ENCODE measurements around the gene CYP26C1. TPM values are rescaled to one million over a fixed set of nuclear protein-coding genes. Genes with fewer than 3 reads are reported as not detected.
A peak's percentile ranks its signal among the peaks of the same experiment; 100 is the strongest.

The CYP26C1 gene
- total and polyA plus RNA-seq, 3 donors from 2014 or later: 0.17 to 0.68 (median 0.31) TPM

GRCh38 chr10:93071177-93071472, 10.5 kb downstream of the CYP26C1 start:
- Histone ChIP-seq H3K4me1 (peaks cover 41% of the 10 kb centered on the region), H3K4me3 (no peak overlapping the region), H3K27ac (no peak overlapping the region), H3K9me3 (no peaks in the 10 kb centered on the region), H3K27me3 (no peaks in the 10 kb centered on the region), H3K36me3 (ENCODE audit: low read depth, missing control alignments) (no peaks in the 10 kb centered on the region)
- TF ChIP-seq, protein P1, sequence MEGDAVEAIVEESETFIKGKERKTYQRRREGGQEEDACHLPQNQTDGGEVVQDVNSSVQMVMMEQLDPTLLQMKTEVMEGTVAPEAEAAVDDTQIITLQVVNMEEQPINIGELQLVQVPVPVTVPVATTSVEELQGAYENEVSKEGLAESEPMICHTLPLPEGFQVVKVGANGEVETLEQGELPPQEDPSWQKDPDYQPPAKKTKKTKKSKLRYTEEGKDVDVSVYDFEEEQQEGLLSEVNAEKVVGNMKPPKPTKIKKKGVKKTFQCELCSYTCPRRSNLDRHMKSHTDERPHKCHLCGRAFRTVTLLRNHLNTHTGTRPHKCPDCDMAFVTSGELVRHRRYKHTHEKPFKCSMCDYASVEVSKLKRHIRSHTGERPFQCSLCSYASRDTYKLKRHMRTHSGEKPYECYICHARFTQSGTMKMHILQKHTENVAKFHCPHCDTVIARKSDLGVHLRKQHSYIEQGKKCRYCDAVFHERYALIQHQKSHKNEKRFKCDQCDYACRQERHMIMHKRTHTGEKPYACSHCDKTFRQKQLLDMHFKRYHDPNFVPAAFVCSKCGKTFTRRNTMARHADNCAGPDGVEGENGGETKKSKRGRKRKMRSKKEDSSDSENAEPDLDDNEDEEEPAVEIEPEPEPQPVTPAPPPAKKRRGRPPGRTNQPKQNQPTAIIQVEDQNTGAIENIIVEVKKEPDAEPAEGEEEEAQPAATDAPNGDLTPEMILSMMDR (IDR thresholded peaks at IDR 0.05): no peak
- whole genome bisulfite sequencing, 2 donors: 59% methylated on average over 7 of the region's 7 CpGs
- intact Hi-C loops (cut with DNase I; ENCODE audit: low total_unique reads): no loop called here
- no peak for DNase-seq

DNA sequence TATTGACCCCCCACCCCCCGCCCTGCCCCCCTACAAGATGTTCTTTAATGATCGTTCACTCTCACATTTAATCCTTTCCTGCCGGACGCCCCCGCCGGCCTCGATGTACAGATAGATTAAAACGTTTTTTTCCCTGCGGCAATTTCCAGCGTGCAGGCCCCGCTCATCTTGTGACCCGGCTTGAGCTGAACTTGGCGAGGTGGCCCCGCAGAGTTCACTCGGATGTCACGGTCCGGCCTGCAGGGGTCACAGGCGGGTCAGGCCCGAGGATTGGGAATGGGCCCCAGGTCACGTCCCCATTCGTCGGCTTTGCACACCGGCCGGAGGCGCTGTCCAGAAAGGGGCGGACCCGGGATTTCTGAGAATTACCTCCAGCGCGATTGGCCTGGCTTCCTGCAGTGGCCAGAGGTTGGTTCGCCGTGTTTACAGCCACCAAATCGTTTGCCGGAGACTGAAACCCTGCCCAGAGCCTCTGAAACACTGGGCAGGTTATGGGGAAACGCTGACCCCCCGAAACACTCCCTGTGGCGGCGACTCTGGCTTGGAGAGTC, 11.2 kb downstream of the CYP26C1 start:
- TF ChIP-seq, protein P1 (IDR thresholded peaks at IDR 0.05): no peak
- no peak for TF ChIP-seq POLR2A (IDR thresholded peaks at IDR 0.05)
- Histone ChIP-seq H3K27ac (no peak overlapping the region), H3K27me3 (no peaks in the 10 kb centered on the region), H3K4me3 (no peak overlapping the region), H3K4me1 (peaks cover 41% of the 10 kb centered on the region), H3K9me3 (no peaks in the 10 kb centered on the region), H3K36me3 (ENCODE audit: low read depth, missing control alignments) (no peaks in the 10 kb centered on the region)
- DNase-seq: no peak
- 2 to 3% methylated on average over 8 to 37 of the region's 37 CpGs for WGBS, 2 donors
- intact Hi-C loops (cut with DNase I; ENCODE audit: low total_unique reads): no loop called here

- WGBS, 2 donors: 0 to 1% methylated on average over 3 to 26 of the region's 27 CpGs
- Histone ChIP-seq H3K4me3 (no peak overlapping the region), H3K36me3 (ENCODE audit: low read depth, missing control alignments) (no peaks in the 10 kb centered on the region), H3K27ac (no peak overlapping the region), H3K9me3 (no peaks in the 10 kb centered on the region), H3K27me3 (no peaks in the 10 kb centered on the region), H3K4me1 (peaks cover 41% of the 10 kb centered on the region)
- no peak for TF ChIP-seq POLR2A (IDR thresholded peaks at IDR 0.05)
- TF ChIP-seq, protein P1 (IDR thresholded peaks at IDR 0.05): no peak
- intact Hi-C loops (cut with DNase I; ENCODE audit: low total_unique reads): no loop called here
- no peak for DNase-seq
Observed at GRCh38 chr10:93072225-93072712, 11.7 kb downstream of the CYP26C1 start.

DNA sequence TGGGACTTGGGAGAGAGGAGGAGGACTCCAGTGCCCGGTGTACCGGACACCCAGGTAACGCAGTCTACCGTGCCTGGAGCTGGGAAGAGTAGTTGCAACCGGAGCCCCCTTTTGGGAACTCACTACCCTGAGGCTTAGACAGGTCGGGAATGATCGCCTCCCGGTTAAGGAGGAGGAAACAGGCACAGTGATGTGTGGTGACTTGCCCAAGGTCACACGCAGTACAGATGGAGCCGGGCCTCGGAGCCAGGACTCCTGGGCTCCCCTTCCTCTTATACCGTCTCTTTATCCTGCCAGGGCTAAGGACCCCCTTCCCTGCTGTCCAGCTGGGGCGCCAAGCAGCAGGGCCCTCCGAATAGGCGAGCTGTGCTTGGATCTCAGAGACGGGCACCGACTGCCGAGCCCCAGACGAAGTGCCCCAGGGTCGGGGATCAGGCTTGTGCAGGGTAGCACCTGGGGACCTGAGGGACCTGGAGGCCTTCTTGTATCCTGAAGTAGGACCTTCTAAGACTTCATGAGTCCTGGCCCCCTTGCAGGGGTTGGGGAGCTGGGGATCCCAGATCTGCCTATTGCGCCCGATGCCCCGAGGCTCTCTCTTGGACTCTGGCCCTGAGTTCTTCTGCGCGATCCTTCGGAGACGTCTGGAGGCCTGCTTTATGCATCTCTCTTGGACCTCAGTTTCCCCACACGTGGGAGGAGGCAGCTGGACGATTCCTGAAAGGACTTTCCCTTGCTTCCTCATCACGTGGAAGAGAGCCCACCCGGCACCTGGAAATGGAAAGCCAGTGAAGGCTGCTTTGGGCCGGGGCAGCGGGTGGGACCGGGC, 12.3 kb downstream of the CYP26C1 start:
- H3K4me1 ChIP-seq: peaks cover 41% of the 10 kb centered on the region
- H3K27ac ChIP-seq: no peak overlapping the region
- whole genome bisulfite sequencing, 2 donors: 2 to 3% methylated on average over 23 to 34 of the region's 34 CpGs
- H3K27me3 ChIP-seq: no peaks in the 10 kb centered on the region
- intact Hi-C loops (cut with DNase I; ENCODE audit: low total_unique reads): no loop called here
- peak overlapping the region in 1 of 2 donors; percentile 21 for H3K4me3 ChIP-seq
- DNase-seq: no peak
- H3K9me3 ChIP-seq: no peaks in the 10 kb centered on the region
- TF ChIP-seq POLR2A (IDR thresholded peaks at IDR 0.05): no peak
- TF ChIP-seq, protein P1 (IDR thresholded peaks at IDR 0.05): no peak
- H3K36me3 ChIP-seq (ENCODE audit: low read depth, missing control alignments): no peaks in the 10 kb centered on the region
